ENCODE data around the gene ADCY1.
"Not testable (repeated sequence)": the region's sequence is repeated elsewhere in the genome, so short reads cannot be mapped to it uniquely, and the experiment has no call there.

Gene ADCY1

DNA sequence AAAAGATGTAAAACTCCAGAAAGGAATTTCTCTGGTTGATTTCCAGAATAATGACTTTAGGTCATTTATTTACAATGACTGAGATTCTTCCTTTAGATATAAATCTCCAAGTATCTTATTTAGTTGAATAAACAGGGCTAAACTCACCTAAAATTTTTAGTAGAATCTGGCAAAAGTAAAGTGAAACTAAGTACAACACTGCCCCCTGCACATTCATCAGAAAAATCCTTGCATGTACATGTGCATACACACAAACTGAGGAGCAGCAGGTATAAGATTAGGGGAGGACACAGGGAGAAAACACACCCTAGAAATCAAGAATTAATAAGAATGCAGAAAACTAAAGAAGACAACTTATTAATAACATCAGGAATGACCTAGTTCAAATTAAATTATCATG is 174.8 kb downstream of the ADCY1 start:
- not testable (repeated sequence) for DNase-seq (ENCODE audit: low read depth, low spot score)

GRCh38 chr7:45751352-45751751 is 177.2 kb downstream of the ADCY1 start:
- not testable (repeated sequence) for DNase-seq (ENCODE audit: low read depth, low spot score)

DNA sequence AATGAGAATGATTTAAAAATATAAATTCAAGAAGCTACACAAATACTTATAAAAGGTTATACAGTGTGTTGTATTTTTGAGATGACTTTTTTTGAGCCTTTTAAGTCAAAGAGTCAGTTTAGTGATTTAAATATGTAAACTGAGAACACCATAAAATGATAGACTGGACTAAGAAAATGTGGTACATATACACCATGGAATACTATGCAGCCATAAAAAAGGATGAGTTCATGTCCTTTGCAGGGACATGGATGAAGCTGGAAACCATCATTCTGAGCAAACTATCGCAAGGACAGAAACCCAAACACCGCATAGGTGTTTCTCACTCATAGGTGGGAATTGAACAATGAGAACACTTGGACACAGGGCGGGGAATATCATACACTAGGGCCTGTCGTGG is 182.2 kb downstream of the ADCY1 start:
- DNase-seq (ENCODE audit: low read depth, low spot score): not testable (repeated sequence)

DNA sequence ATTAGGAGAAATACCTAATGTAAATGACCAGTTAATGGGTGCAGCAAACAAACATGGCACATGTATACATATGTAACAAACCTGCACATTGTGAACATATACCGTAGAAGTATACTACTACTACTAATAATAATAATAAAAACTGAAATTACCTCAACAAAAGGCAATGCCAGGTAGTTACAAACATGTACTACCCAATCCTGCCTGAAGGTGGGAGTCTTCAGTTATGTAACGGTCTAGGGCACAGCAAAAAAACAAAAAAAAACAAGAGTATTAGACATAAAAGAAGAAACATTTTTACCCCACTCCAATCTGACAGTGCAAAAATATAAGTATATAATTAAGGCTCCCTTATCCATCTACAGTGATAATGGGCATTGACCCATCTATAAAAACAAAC is 182.6 kb downstream of the ADCY1 start:
- DNase-seq (ENCODE audit: low read depth, low spot score): not testable (repeated sequence)

GRCh38 chr7:45759464-45759863 is 185.3 kb downstream of the ADCY1 start:
- not testable (repeated sequence) for DNase-seq (ENCODE audit: low read depth, low spot score)

- DNase-seq (ENCODE audit: low read depth, low spot score): not testable (repeated sequence)
Measured at GRCh38 chr7:45761545-45762205, 187.5 kb downstream of the ADCY1 start.

DNA sequence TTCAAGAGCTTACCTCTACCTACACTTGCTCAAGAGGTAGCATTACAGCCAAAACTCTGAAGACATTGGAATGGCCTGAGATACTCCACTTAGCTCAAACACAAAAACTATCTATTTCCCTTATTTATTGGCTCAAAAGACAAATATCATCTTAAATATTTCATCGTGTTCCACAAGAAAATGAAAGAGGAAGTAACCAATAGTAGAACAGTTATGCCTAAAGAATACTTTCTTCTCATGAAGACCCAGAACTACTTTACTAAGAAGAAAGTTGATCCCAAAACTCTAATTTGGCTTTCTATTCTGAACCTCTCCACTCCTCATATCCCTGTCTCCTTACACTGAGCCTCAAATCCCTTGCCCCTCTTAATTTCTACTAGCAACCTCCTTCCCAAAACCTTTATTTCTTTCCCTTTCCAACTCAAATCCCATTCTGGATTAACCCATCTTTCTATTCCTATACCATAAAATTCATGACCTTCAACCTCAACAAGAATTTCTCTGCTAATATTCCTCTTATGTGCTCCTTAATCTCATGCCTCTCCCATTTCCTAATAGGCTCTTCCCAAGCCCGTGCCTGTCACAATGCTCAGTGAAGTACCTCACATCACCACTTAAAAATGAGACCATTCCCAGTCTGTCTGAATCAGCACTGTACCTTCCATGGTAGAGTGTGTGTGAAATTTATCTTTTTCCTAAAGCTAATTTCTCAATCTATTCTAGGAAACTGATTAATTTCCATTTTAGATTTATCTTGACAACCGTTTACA is 188.2 kb downstream of the ADCY1 start:
- not testable (repeated sequence) for DNase-seq (ENCODE audit: low read depth, low spot score)

- DNase-seq (ENCODE audit: low read depth, low spot score): peak; percentile 96
Measured at GRCh38 chr7:45768516-45769394, 194.6 kb downstream of the ADCY1 start.

DNA sequence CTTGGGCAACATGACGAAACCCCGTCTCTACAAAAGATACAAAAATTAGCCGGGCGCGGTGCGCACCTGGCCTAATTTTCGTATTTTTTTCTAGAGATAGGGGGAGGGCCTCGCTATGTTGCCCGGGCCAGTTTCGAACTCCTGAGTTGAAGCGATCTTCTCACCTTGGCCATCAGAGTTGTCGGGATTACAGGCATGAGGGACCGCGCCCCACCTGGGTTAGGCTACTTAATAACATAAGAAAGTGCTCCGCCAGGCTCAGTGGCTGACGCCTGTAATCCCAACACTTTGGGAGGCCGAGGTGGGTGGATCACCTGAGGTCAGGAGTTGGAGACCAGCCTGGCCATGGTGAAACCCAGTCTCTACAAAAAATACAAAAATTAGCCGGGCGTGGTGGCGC is 195.5 kb downstream of the ADCY1 start:
- DNase-seq (ENCODE audit: low read depth, low spot score): not testable (repeated sequence)

Data from activated naive CD8-positive, alpha-beta T cell treated with anti-CD3 and anti-CD28 coated beads, Interleukin-2, amount 50 U/mL, for 16 hours (primary cell).